Panc1 (cell line): Measurements from ENCODE around the gene LRIG2. TPM values are rescaled to one million over a fixed set of nuclear protein-coding genes. Genes with fewer than 3 reads are reported as not detected.

Experiments used
- ATAC-seq: fragments of 200-7000 bp; cut with Tn5 transposase; 2 replicates; pipeline ENCODE4 v1.9.1; 2020; ENCODE audit warnings: mild to moderate bottlenecking, moderate library complexity
- BruUV-seq: library from RNA; stranded (reverse); fragments of 400-500 nt; replicated peaks from 2 replicates; lab custom pipeline; 2021; lab: Mats Ljungman, UMichigan
- CTCF ChIA-PET: fragments of 300-600 bp; sonication (Branson Sonifier 250); formaldehyde crosslinking; loops from one replicate; lab custom pipeline; 2022; ENCODE audit warnings: antibody characterized with exemption; lab: Charles Lee
- POLR2A ChIA-PET: fragments of 300-600 bp; sonication (Branson Sonifier 250); formaldehyde crosslinking; loops from one replicate; lab custom pipeline; 2022; ENCODE audit warnings: antibody characterized with exemption; lab: Charles Lee
- DNase-seq: peaks from one replicate; pipeline ENCODE4 v3.0.0-alpha.2; 2010; ENCODE audit warnings: low read depth, low spot score
- H3K27ac ChIP-seq: 2 replicates; pipeline ENCODE4 v1.5.1; 2011; ENCODE audit warnings: mild to moderate bottlenecking, low read length, inconsistent platforms
- H3K27me3 ChIP-seq: fragments of 200-500 bp; sonication (Bioruptor generic); 2 replicates; pipeline ENCODE4 v1.6.0; 2014; ENCODE audit warnings: low read length, inconsistent platforms; ENCODE audit not compliant: control insufficient read depth, insufficient read depth
- H3K36me3 ChIP-seq: fragments of 200-500 bp; sonication (Bioruptor generic); 2 replicates; pipeline ENCODE4 v1.5.1; 2014; ENCODE audit warnings: inconsistent platforms, mild to moderate bottlenecking, low read length, moderate library complexity; ENCODE audit not compliant: control insufficient read depth, insufficient read depth
- H3K4me1 ChIP-seq: 2 replicates; pipeline ENCODE4 v1.5.1; 2011; ENCODE audit warnings: inconsistent platforms, mild to moderate bottlenecking, low read length, moderate library complexity; ENCODE audit not compliant: control insufficient read depth, insufficient read depth
- H3K4me3 ChIP-seq, 2 experiments: 2 replicates each; pipeline ENCODE4 v1.5.1; 2011 to 2012; ENCODE audit warnings: low read depth in 2 of 2, low read length in 2 of 2, mild to moderate bottlenecking in 2 of 2, inconsistent platforms in 1 of 2, moderate library complexity in 1 of 2
- H3K9me3 ChIP-seq: fragments of 200-500 bp; sonication (Bioruptor generic); 2 replicates; pipeline ENCODE4 v1.5.1; 2014; ENCODE audit warnings: low read depth, mild to moderate bottlenecking, inconsistent platforms, low read length, moderate library complexity; ENCODE audit not compliant: control insufficient read depth, insufficient read depth
- CTCF ChIP-seq: fragments of 450-650 bp; IDR thresholded peaks from 2 replicates; pipeline ENCODE4 v1.5.1; 2017; ENCODE audit warnings: mild to moderate bottlenecking
- POLR2AphosphoS5 ChIP-seq: IDR thresholded peaks from 2 replicates; pipeline ENCODE4 v1.6.1; 2012; ENCODE audit warnings: mild to moderate bottlenecking, low read depth, low read length, moderate library complexity
- REST ChIP-seq, 2 experiments: IDR thresholded peaks; 2 replicates each; pipeline ENCODE4 v1.6.1; 2011 to 2012; ENCODE audit warnings: low read depth in 2 of 2, control low read depth in 1 of 2, low read length in 1 of 2, mild to moderate bottlenecking in 1 of 2, moderate library complexity in 1 of 2; ENCODE audit not compliant: insufficient read depth in 1 of 2
- SIN3A ChIP-seq: IDR thresholded peaks from 2 replicates; pipeline ENCODE4 v1.6.1; 2012; ENCODE audit warnings: low read depth, mild to moderate bottlenecking, low read length, moderate library complexity, borderline replicate concordance; ENCODE audit not compliant: insufficient read depth
- TCF7L2 ChIP-seq: IDR thresholded peaks from 2 replicates; pipeline ENCODE4 v1.6.1; 2011; ENCODE audit warnings: mild to moderate bottlenecking, low read depth, low read length, inconsistent platforms
- in situ Hi-C: cut with HindIII; loops from 2 replicates; pipeline ENCODE4 v1.10.0; 2016; ENCODE audit warnings: low sequenced_read_pairs, low pct_unique_long_range_greater_than_20kb
- intact Hi-C: fragments of 100-400 bp; cut with micrococcal nuclease; formaldehyde crosslinking; loops from one replicate; pipeline ENCODE4 v1.10.0; 2022; ENCODE audit not compliant: unreplicated experiment
- total RNA-seq: library from RNA; stranded (reverse); gene quantifications from one replicate; pipeline ENCODE4 v1.2.1, GENCODE V29; 2021; ENCODE audit not compliant: unreplicated experiment

Gene LRIG2
- total RNA-seq, 1 experiment from 2014 or later, result 8.9 TPM

GRCh38 chr1:113178106-113178505 lies 105.1 kb downstream of the LRIG2 start:
- H3K9me3 ChIP-seq, result no peaks in the 10 kb centered on the region
- no TSS peak for BruUV-seq
- H3K27ac ChIP-seq, result no peak overlapping the region
- no peak overlapping the region for H3K4me3 ChIP-seq
- H3K36me3 ChIP-seq, result no peaks in the 10 kb centered on the region
- in situ Hi-C loops, result no loop called here
- no peaks in the 10 kb centered on the region for H3K4me1 ChIP-seq
- no peak for DNase-seq
- intact Hi-C loops, result no loop called here
- ChIA-PET CTCF (no interaction called here), POLR2A (no interaction called here)
- H3K27me3 ChIP-seq, result no peaks in the 10 kb centered on the region
- no peak for TF ChIP-seq SIN3A
- no peak for TF ChIP-seq TCF7L2
- no peak for TF ChIP-seq POLR2AphosphoS5
- no peak for TF ChIP-seq REST (IDR thresholded peaks at IDR 0.05; ENCODE audit: insufficient read depth in 1 of 2, low read depth in 2 of 2, low read length in 1 of 2)
- no peak for TF ChIP-seq CTCF
- no peak for ATAC-seq

GRCh38 chr1:113178522-113178921 lies 105.5 kb downstream of the LRIG2 start:
- no peak overlapping the region for H3K4me3 ChIP-seq
- no peak for DNase-seq
- intact Hi-C loops (no loop called here), in situ Hi-C loops (no loop called here)
- no peaks in the 10 kb centered on the region for H3K36me3 ChIP-seq
- no peak for TF ChIP-seq CTCF
- no peak for TF ChIP-seq REST (IDR thresholded peaks at IDR 0.05; ENCODE audit: insufficient read depth in 1 of 2, low read depth in 2 of 2, low read length in 1 of 2)
- no peak for TF ChIP-seq SIN3A
- TF ChIP-seq POLR2AphosphoS5, result no peak
- TF ChIP-seq TCF7L2, result no peak
- POLR2A ChIA-PET, result no interaction called here
- no TSS peak for BruUV-seq
- H3K9me3 ChIP-seq, result no peaks in the 10 kb centered on the region
- no peaks in the 10 kb centered on the region for H3K4me1 ChIP-seq
- no peaks in the 10 kb centered on the region for H3K27me3 ChIP-seq
- CTCF ChIA-PET, result no interaction called here
- ATAC-seq, result no peak
- H3K27ac ChIP-seq, result no peak overlapping the region

Other genes with a start within 250 kb of the LRIG2 start
- gene SLC16A1, start 117.0 kb upstream of the LRIG2 start, total RNA-seq, result 51.5 TPM